ENCODE results near the gene CXXC5. TPM values are rescaled to one million over a fixed set of nuclear protein-coding genes. Genes with fewer than 3 reads are reported as not detected.

CXXC5 gene
- total RNA-seq, 1 experiment from 2014 or later: 57.2 TPM

DNA sequence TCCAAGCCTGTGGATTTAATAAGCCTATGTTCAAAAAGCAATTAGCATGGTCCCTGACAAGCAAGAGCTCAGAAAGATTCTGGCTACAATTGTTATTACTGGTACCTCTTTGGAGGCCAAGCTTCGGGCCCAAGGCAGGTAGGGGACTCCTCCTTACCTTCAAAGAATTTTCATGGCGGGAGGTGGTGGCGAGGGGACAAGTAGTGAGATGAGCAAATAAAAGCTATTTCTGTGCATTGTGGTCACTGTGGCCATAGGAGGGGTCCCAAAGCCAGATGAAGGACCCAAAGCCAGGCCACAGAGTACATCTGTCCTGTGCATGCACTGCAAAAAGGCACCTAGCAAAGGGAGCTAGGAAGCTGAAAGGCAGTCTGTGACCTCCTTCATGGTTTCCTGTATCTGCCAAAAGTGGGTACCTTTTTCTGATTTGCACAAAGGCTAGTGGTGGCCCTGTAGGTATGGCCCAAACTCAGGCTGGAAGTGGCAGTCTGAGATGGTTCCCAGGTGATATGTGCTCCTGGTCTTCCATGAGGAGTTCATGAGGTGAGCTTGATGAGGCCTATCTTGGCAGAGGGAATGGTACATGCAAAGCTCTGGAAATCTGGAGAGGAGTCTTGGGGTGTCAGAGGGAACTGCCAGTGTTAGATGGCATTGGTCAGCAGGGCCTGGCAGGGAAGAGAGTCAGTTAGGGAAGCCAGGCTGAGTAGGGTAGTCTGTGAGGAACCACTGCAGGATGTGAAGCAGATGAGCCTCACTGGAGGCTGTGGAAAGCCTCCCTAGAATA lies 3.3 kb upstream of the CXXC5 start:
- H3K27ac ChIP-seq (ENCODE audit: low read depth, low read length, poor library complexity, severe bottlenecking): no peak overlapping the region
- H3K9me3 ChIP-seq (ENCODE audit: low read depth, low read length, poor library complexity, severe bottlenecking): no peaks in the 10 kb centered on the region
- H3K4me1 ChIP-seq (ENCODE audit: insufficient read depth, low read length, poor library complexity, severe bottlenecking): peaks cover 13% of the 10 kb centered on the region
- H3K36me3 ChIP-seq (ENCODE audit: insufficient read depth, low read length, poor library complexity, severe bottlenecking): no peaks in the 10 kb centered on the region
- POLR2A ChIA-PET (ENCODE audit: low non-redundant PET): no interaction called here
- CTCF ChIA-PET: interaction anchor here (0.6 kb wide), 1 partner anchor 14 kb away, joined by 5 read pairs; no protein-coding TSS in a partner anchor
- DNase-seq (ENCODE audit: low spot score): no peak
- H3K4me3 ChIP-seq (ENCODE audit: low read depth, low read length, poor library complexity, severe bottlenecking): no peak overlapping the region
- H3K27me3 ChIP-seq (replicated peaks; ENCODE audit: insufficient read depth, low read depth, low read length, poor library complexity): no peaks in the 10 kb centered on the region
- intact Hi-C loops (cut with micrococcal nuclease; ENCODE audit: unreplicated experiment): no loop called here
- no TSS peak for BruUV-seq (replicated peaks)
- TF ChIP-seq, protein P1, sequence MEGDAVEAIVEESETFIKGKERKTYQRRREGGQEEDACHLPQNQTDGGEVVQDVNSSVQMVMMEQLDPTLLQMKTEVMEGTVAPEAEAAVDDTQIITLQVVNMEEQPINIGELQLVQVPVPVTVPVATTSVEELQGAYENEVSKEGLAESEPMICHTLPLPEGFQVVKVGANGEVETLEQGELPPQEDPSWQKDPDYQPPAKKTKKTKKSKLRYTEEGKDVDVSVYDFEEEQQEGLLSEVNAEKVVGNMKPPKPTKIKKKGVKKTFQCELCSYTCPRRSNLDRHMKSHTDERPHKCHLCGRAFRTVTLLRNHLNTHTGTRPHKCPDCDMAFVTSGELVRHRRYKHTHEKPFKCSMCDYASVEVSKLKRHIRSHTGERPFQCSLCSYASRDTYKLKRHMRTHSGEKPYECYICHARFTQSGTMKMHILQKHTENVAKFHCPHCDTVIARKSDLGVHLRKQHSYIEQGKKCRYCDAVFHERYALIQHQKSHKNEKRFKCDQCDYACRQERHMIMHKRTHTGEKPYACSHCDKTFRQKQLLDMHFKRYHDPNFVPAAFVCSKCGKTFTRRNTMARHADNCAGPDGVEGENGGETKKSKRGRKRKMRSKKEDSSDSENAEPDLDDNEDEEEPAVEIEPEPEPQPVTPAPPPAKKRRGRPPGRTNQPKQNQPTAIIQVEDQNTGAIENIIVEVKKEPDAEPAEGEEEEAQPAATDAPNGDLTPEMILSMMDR (conservative IDR thresholded peaks at IDR 0.05; ENCODE audit: low read depth, low read length): no peak
- no peak for TF ChIP-seq EZH2 (IDR thresholded peaks at IDR 0.05; ENCODE audit: borderline replicate concordance, low read depth, low read length, poor library complexity, severe bottlenecking)

DNA sequence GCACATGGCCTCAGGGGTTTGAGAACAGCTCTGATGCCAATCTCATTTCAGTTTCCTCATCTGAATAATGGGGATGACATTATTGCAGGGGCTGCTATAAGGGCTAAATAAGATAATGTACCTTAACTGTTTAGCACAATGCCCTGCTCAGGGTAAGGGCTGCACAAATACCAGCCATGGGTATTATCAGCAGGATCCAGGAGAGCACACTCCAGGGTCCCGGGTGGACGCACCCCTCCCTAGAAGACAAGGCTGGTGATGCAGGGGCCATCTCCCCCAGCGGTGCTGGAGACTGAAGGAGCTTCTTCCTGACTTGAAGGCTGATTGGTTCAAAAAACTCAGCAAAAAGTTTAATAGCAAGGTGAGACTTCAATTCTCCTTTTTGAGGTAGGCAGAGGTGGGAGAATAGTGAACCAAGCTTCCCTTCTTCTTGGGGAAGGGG lies 2.7 kb upstream of the CXXC5 start:
- Histone ChIP-seq H3K27ac (ENCODE audit: low read depth, low read length, poor library complexity, severe bottlenecking) (no peak overlapping the region), H3K9me3 (ENCODE audit: low read depth, low read length, poor library complexity, severe bottlenecking) (no peaks in the 10 kb centered on the region), H3K4me3 (ENCODE audit: low read depth, low read length, poor library complexity, severe bottlenecking) (no peak overlapping the region), H3K4me1 (ENCODE audit: insufficient read depth, low read length, poor library complexity, severe bottlenecking) (peaks cover 13% of the 10 kb centered on the region), H3K27me3 (replicated peaks; ENCODE audit: insufficient read depth, low read depth, low read length, poor library complexity) (no peaks in the 10 kb centered on the region), H3K36me3 (ENCODE audit: insufficient read depth, low read length, poor library complexity, severe bottlenecking) (no peaks in the 10 kb centered on the region)
- POLR2A ChIA-PET (ENCODE audit: low non-redundant PET): no interaction called here
- no peak for DNase-seq (ENCODE audit: low spot score)
- TF ChIP-seq EZH2 (IDR thresholded peaks at IDR 0.05; ENCODE audit: borderline replicate concordance, low read depth, low read length, poor library complexity, severe bottlenecking): no peak
- TF ChIP-seq, protein P1 (conservative IDR thresholded peaks at IDR 0.05; ENCODE audit: low read depth, low read length): no peak
- CTCF ChIA-PET: no interaction called here
- intact Hi-C loops (cut with micrococcal nuclease; ENCODE audit: unreplicated experiment): no loop called here
- no TSS peak for BruUV-seq (replicated peaks)

DNA sequence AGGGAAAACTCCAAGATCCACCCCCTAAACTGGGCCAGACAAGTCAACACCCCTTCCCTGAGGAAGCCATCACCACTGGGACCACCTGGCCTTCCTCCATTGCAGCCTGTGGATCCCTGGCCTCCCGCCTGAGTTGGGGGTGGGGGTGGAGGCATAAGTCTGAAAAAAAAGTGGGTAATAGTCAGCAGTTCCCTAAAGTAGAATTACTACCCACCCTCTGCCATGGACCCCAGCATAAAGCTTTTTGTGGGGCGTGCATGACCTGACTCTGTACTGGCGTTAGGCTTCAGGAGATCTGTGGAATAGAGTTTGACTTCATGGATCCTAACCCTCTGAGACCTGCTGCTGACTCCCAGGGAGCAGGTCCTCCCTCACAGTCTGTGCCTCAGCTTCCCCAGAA lies 2.0 kb upstream of the CXXC5 start:
- ChIA-PET CTCF (no interaction called here), POLR2A (ENCODE audit: low non-redundant PET) (no interaction called here)
- no peaks in the 10 kb centered on the region for H3K9me3 ChIP-seq (ENCODE audit: low read depth, low read length, poor library complexity, severe bottlenecking)
- intact Hi-C loops (cut with micrococcal nuclease; ENCODE audit: unreplicated experiment): no loop called here
- H3K4me1 ChIP-seq (ENCODE audit: insufficient read depth, low read length, poor library complexity, severe bottlenecking): peaks cover 19% of the 10 kb centered on the region
- H3K27me3 ChIP-seq (replicated peaks; ENCODE audit: insufficient read depth, low read depth, low read length, poor library complexity): no peaks in the 10 kb centered on the region
- no peak for DNase-seq (ENCODE audit: low spot score)
- TF ChIP-seq EZH2 (IDR thresholded peaks at IDR 0.05; ENCODE audit: borderline replicate concordance, low read depth, low read length, poor library complexity, severe bottlenecking): no peak
- TF ChIP-seq, protein P1 (conservative IDR thresholded peaks at IDR 0.05; ENCODE audit: low read depth, low read length): no peak
- H3K4me3 ChIP-seq (ENCODE audit: low read depth, low read length, poor library complexity, severe bottlenecking): no peak overlapping the region
- BruUV-seq (replicated peaks): no TSS peak
- no peak overlapping the region for H3K27ac ChIP-seq (ENCODE audit: low read depth, low read length, poor library complexity, severe bottlenecking)
- H3K36me3 ChIP-seq (ENCODE audit: insufficient read depth, low read length, poor library complexity, severe bottlenecking): no peaks in the 10 kb centered on the region
